Breast epithelium (tissue), 3 donors: ENCODE measurements around the gene GATB.

Source experiments
- POLR2A ChIP-seq: fragments of 450-650 bp; IDR thresholded peaks from one replicate; pipeline ENCODE4 v1.6.1; 2016; ENCODE audit warnings: antibody characterized with exemption, mild to moderate bottlenecking, moderate library complexity
- POLR2AphosphoS5 ChIP-seq, 3 donors: sonication (generic); formaldehyde crosslinking; IDR thresholded peaks; one replicate each; pipeline ENCODE4 v1.6.1; 2017; ENCODE audit warnings: antibody characterized with exemption in 3 of 3
- TF ChIP-seq, protein P1 (sequence below), 3 donors: fragments of 450-650 bp; IDR thresholded peaks; one replicate each; pipeline ENCODE4 v1.5.1; 2016 to 2017; ENCODE audit warnings: antibody characterized with exemption in 3 of 3, mild to moderate bottlenecking in 3 of 3, moderate library complexity in 3 of 3

DNA sequence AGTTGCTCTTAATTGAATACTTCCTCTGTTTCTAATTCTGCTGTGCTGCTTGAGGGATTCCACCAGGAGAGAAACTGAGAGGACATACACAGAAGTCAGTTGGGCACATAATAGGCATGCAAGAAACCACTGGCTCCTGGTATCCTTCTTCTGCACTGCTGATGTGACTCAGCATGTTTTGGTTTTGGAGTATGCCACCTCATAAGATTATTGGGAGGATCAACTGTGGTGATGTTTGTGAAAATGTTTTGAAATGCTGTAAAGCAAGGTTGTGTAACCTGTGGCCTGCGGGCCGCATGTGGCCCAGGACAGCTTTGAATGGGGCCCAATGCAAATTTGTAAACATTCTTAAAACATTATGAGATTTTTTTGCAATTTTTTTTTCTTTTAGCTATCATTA lies 119.6 kb downstream of the GATB start:
- TF ChIP-seq, protein P1, sequence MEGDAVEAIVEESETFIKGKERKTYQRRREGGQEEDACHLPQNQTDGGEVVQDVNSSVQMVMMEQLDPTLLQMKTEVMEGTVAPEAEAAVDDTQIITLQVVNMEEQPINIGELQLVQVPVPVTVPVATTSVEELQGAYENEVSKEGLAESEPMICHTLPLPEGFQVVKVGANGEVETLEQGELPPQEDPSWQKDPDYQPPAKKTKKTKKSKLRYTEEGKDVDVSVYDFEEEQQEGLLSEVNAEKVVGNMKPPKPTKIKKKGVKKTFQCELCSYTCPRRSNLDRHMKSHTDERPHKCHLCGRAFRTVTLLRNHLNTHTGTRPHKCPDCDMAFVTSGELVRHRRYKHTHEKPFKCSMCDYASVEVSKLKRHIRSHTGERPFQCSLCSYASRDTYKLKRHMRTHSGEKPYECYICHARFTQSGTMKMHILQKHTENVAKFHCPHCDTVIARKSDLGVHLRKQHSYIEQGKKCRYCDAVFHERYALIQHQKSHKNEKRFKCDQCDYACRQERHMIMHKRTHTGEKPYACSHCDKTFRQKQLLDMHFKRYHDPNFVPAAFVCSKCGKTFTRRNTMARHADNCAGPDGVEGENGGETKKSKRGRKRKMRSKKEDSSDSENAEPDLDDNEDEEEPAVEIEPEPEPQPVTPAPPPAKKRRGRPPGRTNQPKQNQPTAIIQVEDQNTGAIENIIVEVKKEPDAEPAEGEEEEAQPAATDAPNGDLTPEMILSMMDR (IDR thresholded peaks at IDR 0.05), result no peak
- TF ChIP-seq POLR2A, result no peak
- TF ChIP-seq POLR2AphosphoS5 (IDR thresholded peaks at IDR 0.05), result no peak
